ENCODE data around the gene PIGR. TPM values are rescaled to one million over a fixed set of nuclear protein-coding genes. Genes with fewer than 3 reads are reported as not detected.

Gene PIGR
- total RNA-seq, 1 donor from 2014 or later, result not detected

DNA sequence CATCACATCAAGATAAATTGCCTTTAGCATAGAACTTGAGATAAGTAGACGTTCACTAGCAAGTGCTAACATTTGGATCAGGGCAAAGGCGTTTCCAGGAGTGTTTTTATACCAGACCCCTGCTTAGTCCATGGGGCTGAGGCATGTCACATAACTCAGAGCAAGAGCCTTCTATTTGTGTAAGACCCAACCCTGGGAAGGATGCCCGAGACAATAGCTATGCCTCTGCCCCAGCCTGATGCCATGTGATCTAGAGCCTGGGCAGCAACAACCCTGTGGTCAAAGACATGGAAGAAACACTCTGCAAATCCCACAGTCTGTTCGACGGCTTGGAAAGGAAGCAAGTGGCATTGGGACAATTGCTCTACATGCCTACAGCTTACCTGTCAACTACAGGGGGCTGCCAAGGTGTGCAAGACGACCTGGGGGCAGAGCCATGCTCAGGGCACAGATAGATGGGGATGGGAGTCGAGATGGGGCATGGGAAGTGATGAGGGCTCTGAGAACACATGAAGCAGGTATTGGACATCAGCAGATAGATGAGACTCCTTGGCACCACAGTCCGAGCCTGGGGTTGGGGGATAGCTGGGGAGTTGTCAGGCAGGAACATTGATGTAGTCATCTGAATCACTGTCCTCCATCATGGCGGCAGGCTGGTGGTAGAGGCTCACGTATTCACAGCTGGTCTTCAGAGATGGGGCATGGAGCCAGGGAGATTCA is 41.7 kb downstream of the PIGR start:
- Mint-ChIP-seq H3K9me3 (no peaks in the 10 kb centered on the region), H3K36me3 (ENCODE audit: low read depth) (peaks cover 56% of the 10 kb centered on the region), H3K4me1 (peaks cover 38% of the 10 kb centered on the region), H3K27me3 (peaks cover 3% of the 10 kb centered on the region), H3K4me3 (peak overlapping the region; percentile 57), H3K27ac (peak overlapping the region; percentile 62)
- DNase-seq, result no peak
- intact Hi-C loops (cut with micrococcal nuclease), result loop anchor here (5.0 kb wide), 1 partner anchor 433 kb away; no protein-coding TSS in a partner anchor

GRCh38 chr1:206903687-206904086 is 42.6 kb downstream of the PIGR start:
- Mint-ChIP-seq H3K36me3 (ENCODE audit: low read depth) (peaks cover 54% of the 10 kb centered on the region), H3K4me1 (peaks cover 36% of the 10 kb centered on the region), H3K9me3 (no peaks in the 10 kb centered on the region), H3K4me3 (no peak overlapping the region), H3K27ac (no peak overlapping the region), H3K27me3 (no peaks in the 10 kb centered on the region)
- no peak for DNase-seq
- intact Hi-C loops (cut with micrococcal nuclease), result no loop called here

- Mint-ChIP-seq H3K27ac (no peak overlapping the region), H3K27me3 (no peaks in the 10 kb centered on the region), H3K9me3 (no peaks in the 10 kb centered on the region), H3K36me3 (ENCODE audit: low read depth) (peaks cover 47% of the 10 kb centered on the region), H3K4me1 (peaks cover 37% of the 10 kb centered on the region), H3K4me3 (no peak overlapping the region)
- intact Hi-C loops (cut with micrococcal nuclease), result no loop called here
- DNase-seq, result no peak
These were observed 43.6 kb downstream of the PIGR start for GRCh38 chr1:206902702-206903101.

- DNase-seq, result no peak
- H3K36me3 Mint-ChIP-seq (ENCODE audit: low read depth), result peaks cover 47% of the 10 kb centered on the region
- no peak overlapping the region for H3K4me3 Mint-ChIP-seq
- no peaks in the 10 kb centered on the region for H3K27me3 Mint-ChIP-seq
- H3K9me3 Mint-ChIP-seq, result no peaks in the 10 kb centered on the region
- intact Hi-C loops (cut with micrococcal nuclease), result no loop called here
- H3K27ac Mint-ChIP-seq, result no peak overlapping the region
- peaks cover 42% of the 10 kb centered on the region for H3K4me1 Mint-ChIP-seq
These were observed 44.3 kb downstream of the PIGR start for GRCh38 chr1:206901944-206902343.

GRCh38 chr1:206900149-206900548 is 46.1 kb downstream of the PIGR start:
- DNase-seq, result no peak
- intact Hi-C loops (cut with micrococcal nuclease), result no loop called here
- Mint-ChIP-seq H3K4me1 (peaks cover 35% of the 10 kb centered on the region), H3K36me3 (ENCODE audit: low read depth) (peaks cover 35% of the 10 kb centered on the region), H3K4me3 (no peak overlapping the region), H3K9me3 (no peaks in the 10 kb centered on the region), H3K27ac (no peak overlapping the region), H3K27me3 (no peaks in the 10 kb centered on the region)

- Mint-ChIP-seq H3K27me3 (no peaks in the 10 kb centered on the region), H3K27ac (no peak overlapping the region), H3K4me1 (peaks cover 30% of the 10 kb centered on the region), H3K4me3 (no peak overlapping the region), H3K9me3 (no peaks in the 10 kb centered on the region), H3K36me3 (ENCODE audit: low read depth) (peaks cover 30% of the 10 kb centered on the region)
- no peak for DNase-seq
- intact Hi-C loops (cut with micrococcal nuclease), result no loop called here
These were observed 46.5 kb downstream of the PIGR start for GRCh38 chr1:206899717-206900116.

DNA sequence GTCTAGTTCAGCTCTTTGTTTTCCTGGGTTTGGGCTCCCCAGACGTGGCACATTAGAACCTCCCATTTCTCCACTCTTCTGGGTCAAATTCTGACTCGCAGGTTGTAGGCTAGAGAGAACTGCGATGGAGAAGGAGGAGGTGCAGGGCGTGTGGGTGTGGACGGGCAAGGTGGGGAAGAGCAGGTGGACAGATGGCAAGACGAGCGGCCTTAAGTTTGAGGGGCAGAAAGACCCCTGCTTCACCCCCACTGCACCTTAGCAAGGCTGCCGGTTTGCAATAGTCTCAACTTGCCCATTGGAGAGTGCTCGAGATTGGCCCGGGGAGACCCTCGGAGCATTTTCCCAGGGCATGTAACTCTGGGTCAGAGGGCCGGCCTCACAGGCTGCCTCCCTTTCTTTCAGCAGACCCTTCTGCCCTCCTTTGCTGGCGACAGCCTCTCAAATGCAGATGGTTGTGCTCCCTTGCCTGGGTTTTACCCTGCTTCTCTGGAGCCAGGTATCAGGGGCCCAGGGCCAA is 47.3 kb downstream of the PIGR start:
- Mint-ChIP-seq H3K4me1 (peaks cover 29% of the 10 kb centered on the region), H3K36me3 (ENCODE audit: low read depth) (peaks cover 24% of the 10 kb centered on the region), H3K4me3 (peak overlapping the region; percentile 35), H3K9me3 (no peaks in the 10 kb centered on the region), H3K27me3 (no peaks in the 10 kb centered on the region), H3K27ac (peak overlapping the region; percentile 35)
- intact Hi-C loops (cut with micrococcal nuclease), result no loop called here
- DNase-seq, result no peak

- peaks cover 17% of the 10 kb centered on the region for H3K36me3 Mint-ChIP-seq (ENCODE audit: low read depth)
- intact Hi-C loops (cut with micrococcal nuclease), result no loop called here
- H3K9me3 Mint-ChIP-seq, result no peaks in the 10 kb centered on the region
- H3K27ac Mint-ChIP-seq, result peak overlapping the region; percentile 44
- H3K27me3 Mint-ChIP-seq, result no peaks in the 10 kb centered on the region
- H3K4me3 Mint-ChIP-seq, result peak overlapping the region; percentile 35
- no peak for DNase-seq
- peaks cover 33% of the 10 kb centered on the region for H3K4me1 Mint-ChIP-seq
These were observed 48.0 kb downstream of the PIGR start for GRCh38 chr1:206898089-206898914.

DNA sequence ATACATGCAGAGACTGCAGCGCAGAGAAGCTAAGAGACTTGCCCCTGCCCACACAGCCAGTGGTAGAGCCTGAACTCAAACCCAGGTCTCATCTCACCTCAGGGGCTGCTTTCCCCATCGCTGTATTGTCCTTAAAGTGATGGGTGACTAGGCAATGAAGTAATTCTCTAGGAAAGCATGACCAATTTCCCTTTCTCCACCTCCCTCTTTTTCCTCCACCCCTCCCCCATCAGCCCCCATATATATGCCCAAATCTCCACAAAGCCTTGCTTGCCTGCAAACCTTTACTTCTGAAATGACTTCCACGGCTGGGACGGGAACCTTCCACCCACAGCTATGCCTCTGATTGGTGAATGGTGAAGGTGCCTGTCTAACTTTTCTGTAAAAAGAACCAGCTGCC is 49.1 kb downstream of the PIGR start, which contains the start of gene IL24:
TSS of gene IL24 (plus strand) at position 269 of the 400 bp plus-strand sequence. CDS start 390 bp downstream, outside the sequence.
- H3K4me3 Mint-ChIP-seq, result peak within 1 kb of the TSS; percentile 75
- H3K27me3 Mint-ChIP-seq, result no peaks in the 10 kb centered on the region
- no peaks in the 10 kb centered on the region for H3K9me3 Mint-ChIP-seq
- intact Hi-C loops (cut with micrococcal nuclease), result no loop called here
- H3K36me3 Mint-ChIP-seq (ENCODE audit: low read depth), result peaks cover 14% of the 10 kb centered on the region
- no peak for DNase-seq
- H3K27ac Mint-ChIP-seq, result peak within 1 kb of the TSS; percentile 90
- H3K4me1 Mint-ChIP-seq, result peaks cover 38% of the 10 kb centered on the region

DNA sequence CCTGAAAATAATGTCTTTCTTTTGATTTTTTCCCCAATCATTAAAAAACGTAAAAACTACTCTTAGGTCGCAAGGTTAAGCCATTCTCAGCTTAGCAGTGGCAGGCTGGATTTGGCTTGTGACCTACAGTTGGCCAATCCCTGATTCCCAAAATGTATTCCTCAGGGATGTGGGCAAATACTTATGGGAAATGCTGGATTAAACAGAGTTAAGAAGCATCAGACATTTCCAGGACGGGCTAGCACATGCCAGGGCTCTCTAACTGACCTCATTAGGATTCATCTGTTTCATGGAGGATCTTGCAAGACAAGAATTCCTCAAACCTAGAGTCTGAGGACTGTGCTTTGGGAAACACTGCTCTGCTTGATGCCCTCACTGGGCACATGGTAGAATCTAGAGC is 50.0 kb downstream of the PIGR start:
- no peaks in the 10 kb centered on the region for H3K27me3 Mint-ChIP-seq
- H3K4me3 Mint-ChIP-seq, result no peak overlapping the region
- no peak for DNase-seq
- peak overlapping the region; percentile 13 for H3K27ac Mint-ChIP-seq
- peaks cover 45% of the 10 kb centered on the region for H3K4me1 Mint-ChIP-seq
- no peaks in the 10 kb centered on the region for H3K9me3 Mint-ChIP-seq
- intact Hi-C loops (cut with micrococcal nuclease), result no loop called here
- peaks cover 4% of the 10 kb centered on the region for H3K36me3 Mint-ChIP-seq (ENCODE audit: low read depth)

DNA sequence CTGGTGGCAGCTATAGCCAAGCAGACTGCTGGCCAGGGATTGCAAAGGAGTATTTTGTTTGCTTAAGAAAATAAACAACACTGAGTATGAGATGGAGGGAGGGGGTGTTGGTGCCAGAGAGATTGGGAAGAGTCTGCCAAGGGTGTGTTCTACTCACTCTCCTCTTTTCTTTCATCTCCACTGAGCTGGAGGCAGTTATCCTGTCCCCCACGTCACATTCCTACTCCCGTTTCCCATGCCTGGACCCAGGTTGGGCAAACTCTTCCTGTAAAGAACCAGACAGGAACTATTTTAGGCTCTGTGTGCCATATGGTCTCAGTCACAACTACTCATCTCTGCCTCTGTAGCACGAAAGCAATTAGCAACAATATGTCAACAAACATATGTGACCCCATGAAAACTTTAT is 50.4 kb downstream of the PIGR start:
- H3K4me1 Mint-ChIP-seq, result peaks cover 49% of the 10 kb centered on the region
- peak overlapping the region; percentile 32 for H3K27ac Mint-ChIP-seq
- intact Hi-C loops (cut with micrococcal nuclease), result no loop called here
- no peaks in the 10 kb centered on the region for H3K27me3 Mint-ChIP-seq
- no peaks in the 10 kb centered on the region for H3K9me3 Mint-ChIP-seq
- H3K4me3 Mint-ChIP-seq, result no peak overlapping the region
- DNase-seq, result no peak
- H3K36me3 Mint-ChIP-seq (ENCODE audit: low read depth), result peaks cover 3% of the 10 kb centered on the region

DNA sequence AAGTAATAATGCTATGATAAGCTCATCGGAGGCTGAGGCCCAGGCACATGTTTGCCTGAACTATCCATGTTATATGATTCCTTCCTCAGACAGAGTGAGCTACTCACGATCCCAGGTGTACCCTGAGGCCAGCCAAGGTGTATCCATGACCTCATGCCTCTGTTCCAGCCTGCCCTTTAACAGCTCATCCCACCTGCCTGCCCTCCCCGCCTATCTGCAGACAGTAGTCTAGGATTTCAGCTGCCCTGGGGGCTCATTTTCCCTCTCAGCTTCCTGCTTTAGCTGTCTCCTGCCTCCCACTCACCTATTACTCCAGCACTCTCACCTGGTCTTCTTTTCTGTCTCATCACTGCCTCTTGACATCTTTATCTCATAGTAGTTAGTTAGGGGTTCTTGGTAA is 50.9 kb downstream of the PIGR start:
- peaks cover 3% of the 10 kb centered on the region for H3K36me3 Mint-ChIP-seq (ENCODE audit: low read depth)
- peaks cover 51% of the 10 kb centered on the region for H3K4me1 Mint-ChIP-seq
- no peak overlapping the region for H3K27ac Mint-ChIP-seq
- no peak for DNase-seq
- H3K27me3 Mint-ChIP-seq, result no peaks in the 10 kb centered on the region
- no peak overlapping the region for H3K4me3 Mint-ChIP-seq
- intact Hi-C loops (cut with micrococcal nuclease), result no loop called here
- H3K9me3 Mint-ChIP-seq, result no peaks in the 10 kb centered on the region

DNA sequence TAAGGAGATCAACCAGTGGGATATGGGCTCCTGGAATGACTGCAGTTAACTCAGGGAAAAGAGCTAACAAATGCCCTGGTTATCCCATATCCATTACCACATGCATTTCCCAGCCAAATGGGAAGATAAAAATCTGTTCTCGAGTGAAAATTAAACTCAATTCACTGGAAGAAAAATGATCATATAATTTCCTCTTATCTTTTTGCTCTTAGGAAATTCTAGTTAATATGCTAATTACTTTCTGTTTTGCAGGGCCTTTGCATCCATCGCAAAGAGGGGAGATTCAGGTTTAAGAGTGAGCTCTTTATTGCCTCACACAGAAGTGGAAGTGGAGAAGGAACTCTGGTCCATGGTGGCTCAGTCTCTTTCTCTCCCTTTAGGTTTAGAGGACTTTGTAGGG is 52.9 kb downstream of the PIGR start:
- Mint-ChIP-seq H3K9me3 (no peaks in the 10 kb centered on the region), H3K4me1 (peaks cover 60% of the 10 kb centered on the region), H3K36me3 (ENCODE audit: low read depth) (peaks cover 1% of the 10 kb centered on the region), H3K4me3 (no peak overlapping the region), H3K27ac (no peak overlapping the region), H3K27me3 (no peaks in the 10 kb centered on the region)
- intact Hi-C loops (cut with micrococcal nuclease), result no loop called here
- no peak for DNase-seq

GRCh38 chr1:206892351-206892984 is 53.8 kb downstream of the PIGR start:
- Mint-ChIP-seq H3K27me3 (peaks cover under 1% of the 10 kb centered on the region), H3K4me3 (no peak overlapping the region), H3K4me1 (peaks cover 59% of the 10 kb centered on the region), H3K9me3 (no peaks in the 10 kb centered on the region), H3K27ac (no peak overlapping the region), H3K36me3 (ENCODE audit: low read depth) (peaks cover 1% of the 10 kb centered on the region)
- no peak for DNase-seq
- intact Hi-C loops (cut with micrococcal nuclease), result no loop called here

All from activated CD4-positive, alpha-beta T cell treated with anti-CD3 and anti-CD28 coated beads, Interleukin-2, amount 10 ng/mL, durations not matched to agents 24 days and 14 days (primary cell).